LoVo (cell line): Measurements from ENCODE around the gene MGAT5.

Experiments
- DNase-seq: peaks from one replicate; pipeline ENCODE4 v3.0.0-alpha.2; 2016; ENCODE audit warnings: low spot score

Gene MGAT5

DNA sequence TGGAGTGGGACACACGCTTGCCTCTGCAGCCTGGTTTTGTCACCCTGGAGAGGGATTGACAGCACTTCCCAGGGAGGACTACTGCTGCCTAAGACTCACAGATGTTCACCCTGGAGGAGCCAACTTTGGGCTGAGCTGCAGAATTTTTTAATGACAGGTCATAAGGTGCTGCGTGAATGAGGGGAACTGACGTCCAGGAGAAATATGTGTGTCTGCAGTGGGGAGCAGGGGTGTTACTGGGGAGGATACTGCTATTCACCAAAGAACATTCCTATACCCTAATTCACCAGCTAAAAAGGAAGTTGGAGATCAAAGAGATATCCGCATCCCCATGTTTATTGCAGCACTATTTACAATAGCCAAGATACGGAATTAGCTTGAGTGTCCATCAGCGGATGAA, 144.4 kb downstream of the MGAT5 start:
- DNase-seq, result peak; percentile 55

DNA sequence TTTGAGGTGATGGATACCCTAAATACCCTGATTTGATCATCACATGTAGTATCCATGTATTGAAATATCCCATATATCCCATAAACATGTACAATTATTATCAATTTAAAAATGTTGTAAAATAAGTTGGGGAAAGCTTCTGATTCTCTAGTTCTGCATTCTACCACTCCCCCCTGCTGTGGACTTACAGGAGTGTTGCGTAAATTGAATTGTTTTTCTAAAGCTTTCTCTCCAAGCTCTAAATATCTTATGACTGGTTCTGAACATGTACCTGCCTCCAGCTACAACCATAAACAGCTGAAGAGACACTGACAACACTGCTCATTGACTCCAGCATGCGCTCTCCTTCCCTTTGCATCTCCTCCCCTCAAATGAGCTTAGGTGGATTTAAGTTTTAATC, 145.2 kb downstream of the MGAT5 start:
- DNase-seq, result no peak

DNA sequence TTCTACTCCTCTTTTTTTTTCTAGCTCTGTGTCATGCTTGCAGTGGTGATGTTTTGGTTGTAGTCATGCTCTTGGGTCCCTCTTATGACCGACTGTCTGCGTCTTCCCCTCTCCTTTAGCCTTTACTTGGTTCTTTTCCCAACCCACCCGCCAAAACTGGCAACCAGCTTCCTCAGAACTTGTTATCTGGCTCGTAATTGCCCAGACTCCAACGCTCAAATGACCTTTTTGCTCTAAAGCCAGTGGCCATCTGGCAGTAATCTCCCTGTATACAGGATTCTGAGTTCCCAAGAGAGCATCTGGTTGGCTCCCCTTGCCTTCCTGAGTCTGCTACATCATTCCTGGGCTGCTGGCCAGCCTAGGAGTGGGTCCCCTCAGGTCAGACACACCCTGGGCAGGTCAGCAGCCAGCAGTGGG, 147.2 kb downstream of the MGAT5 start:
- DNase-seq, result no peak

DNA sequence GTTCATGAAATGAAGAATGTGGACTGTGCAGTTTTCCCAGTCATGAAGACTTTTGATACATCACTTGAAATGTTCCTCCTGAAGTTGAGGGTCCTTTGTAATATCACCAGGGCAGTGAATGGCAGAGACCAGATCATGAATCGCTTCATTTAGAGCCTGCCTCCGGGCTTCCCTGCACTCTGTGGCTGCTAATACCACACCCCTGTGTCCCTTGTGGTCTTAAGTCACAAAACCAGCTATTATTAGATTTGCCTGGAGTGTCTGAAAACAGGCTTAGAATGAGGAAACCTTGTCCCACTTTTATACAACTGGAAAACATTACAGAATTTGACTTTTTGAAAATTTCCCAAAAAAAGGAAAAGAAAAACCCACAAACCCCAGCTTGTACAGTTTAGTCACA, 147.9 kb downstream of the MGAT5 start:
- no peak for DNase-seq

DNA sequence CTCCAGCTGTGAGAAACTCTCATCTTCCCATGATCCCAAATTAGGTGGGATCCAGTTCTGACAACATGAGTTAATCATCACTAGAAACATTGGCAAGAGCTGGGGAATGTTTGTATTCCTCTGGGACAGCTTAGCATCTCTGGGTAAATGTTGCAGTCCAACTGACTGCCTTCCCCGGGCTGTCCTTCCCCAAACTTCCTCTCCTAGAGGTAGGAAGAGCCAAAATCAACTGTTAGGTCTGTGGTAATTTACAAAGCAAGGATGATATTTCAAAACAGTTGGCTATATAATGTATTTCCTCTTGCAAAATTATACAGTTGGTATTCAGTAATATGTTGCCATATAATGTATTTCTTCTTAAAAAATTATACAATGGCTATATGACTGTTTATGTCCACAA, 148.5 kb downstream of the MGAT5 start:
- no peak for DNase-seq

DNA sequence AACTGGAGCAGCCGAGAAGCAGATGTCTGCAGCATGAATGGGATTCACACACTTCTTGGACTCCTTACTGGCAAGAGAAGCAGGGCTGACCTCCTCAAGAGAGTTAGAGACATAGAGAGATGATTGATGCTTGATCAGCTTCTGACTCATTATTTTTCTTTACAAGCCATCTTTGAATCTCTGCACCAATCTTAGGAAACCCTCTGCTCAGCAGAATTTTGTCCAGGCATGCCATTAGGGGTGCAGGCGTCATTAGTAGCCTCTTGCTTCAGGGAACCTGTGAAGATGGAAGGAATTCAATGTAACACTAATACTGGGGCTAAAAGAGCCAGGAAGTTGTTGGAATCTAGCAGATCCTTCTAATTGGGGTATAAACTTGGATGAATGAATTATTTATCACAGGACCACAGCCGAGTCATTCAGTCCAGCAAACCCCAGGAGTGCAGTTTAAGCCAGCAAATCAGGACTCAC, 151.8 kb downstream of the MGAT5 start:
- no peak for DNase-seq

DNA sequence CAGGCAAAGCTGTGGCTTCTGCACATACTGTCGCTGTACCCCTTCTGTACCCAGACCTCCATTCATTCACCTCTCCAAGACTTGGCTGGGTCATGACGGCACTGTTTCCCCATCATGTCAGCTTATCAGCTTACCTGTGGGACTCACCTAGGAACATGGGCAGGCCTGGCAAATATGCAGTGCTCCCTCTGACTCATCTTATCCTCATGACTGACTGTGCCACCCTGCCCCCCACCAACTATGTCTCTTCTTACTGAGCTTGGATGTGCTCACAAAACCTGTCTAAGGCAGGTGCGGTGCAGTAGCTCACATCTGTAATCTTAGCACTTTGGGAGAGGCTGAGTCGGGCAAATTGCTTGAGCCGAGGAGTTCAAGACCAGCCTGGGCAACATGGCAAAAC, 152.4 kb downstream of the MGAT5 start:
- peak; percentile 61 for DNase-seq

DNA sequence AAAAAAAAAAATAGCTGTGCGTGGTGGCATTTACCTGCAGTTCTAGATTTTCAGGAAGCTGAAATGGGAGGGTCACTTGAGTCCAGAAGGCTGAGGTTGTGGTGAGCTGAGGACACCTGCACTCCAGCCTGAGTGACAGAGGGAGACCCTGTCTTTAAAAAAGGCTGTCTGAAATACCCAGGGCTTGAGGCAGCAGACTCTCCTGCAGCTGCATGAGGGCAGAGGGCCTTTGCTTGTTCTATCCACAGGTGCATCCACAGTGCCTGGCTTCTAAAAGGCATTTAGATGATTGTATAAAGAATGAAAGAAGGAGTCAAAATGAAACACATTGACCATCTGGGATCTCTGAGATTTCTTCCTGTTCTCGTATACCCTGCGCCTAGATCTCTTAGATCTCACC, 152.9 kb downstream of the MGAT5 start:
- no peak for DNase-seq

DNA sequence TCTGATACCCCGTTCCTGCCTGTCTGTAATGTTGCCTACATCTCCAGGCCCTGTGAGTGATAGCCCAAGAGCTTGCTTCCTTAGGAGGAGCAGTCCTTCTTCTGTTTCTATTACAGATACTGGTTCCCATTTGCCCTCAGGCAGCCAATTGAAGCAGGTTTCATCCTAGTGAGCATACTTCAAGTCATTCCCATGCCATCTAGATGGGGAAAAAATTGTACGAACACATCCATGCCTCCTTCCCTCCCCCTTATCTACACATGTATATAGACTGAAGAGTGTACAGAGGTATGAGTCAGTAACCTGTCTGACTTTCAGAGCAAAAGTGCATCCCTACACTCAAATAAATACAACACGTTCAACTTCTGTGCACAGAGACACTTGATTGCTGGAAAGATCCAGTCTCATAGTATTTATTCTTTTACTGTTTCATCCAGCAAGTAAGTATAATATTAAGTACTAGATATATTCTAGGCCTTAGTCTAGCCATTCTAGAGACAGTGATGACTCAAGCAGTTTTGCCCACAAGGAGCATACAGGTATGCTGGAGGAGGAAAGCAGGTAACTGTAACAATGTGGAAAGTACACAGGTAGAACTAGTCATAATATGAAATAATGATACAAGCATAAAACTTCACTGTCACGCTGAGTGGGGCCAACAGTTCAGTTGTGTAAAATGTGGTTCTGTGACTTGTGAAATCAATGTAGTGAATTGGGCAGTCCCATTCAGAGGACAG, 153.4 kb downstream of the MGAT5 start:
- no peak for DNase-seq

DNA sequence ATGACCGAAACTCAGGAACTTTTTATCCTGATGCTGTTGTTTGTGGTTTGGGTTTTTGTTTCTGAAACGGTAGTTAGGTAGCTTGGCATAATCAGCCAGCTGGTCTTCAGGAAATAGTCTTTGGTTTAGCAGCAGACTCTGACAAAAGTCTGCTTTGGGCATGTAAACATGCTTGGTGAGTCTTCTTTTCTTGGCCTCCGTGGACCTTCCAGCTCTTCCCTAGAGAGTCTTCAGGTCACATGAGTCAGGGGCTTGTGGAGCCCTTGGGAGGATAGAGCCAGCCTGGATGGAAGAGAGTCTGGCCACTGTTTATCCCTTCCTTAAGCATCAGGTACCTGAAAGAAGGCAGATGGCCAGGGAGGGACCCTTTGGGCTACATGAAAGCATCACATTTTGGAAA, 154.5 kb downstream of the MGAT5 start:
- no peak for DNase-seq

DNA sequence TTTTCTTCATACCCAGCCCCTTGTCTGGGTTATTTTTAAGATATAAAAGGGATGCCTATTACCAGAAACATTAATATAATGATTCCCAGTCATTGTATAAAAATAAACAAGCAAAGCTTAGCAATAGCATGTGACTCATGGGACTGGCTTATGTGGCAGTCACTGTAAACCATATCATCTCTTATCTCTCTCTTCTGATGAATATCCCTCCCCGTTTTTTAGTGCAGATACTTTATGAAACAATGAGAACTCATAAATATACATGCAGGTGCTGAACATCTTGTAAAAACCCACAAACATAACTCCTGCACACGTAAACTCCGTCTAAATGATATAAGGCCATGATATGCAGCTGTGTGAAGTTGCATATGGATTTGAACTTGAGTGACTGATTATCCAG, 154.9 kb downstream of the MGAT5 start:
- peak; percentile 48 for DNase-seq

DNA sequence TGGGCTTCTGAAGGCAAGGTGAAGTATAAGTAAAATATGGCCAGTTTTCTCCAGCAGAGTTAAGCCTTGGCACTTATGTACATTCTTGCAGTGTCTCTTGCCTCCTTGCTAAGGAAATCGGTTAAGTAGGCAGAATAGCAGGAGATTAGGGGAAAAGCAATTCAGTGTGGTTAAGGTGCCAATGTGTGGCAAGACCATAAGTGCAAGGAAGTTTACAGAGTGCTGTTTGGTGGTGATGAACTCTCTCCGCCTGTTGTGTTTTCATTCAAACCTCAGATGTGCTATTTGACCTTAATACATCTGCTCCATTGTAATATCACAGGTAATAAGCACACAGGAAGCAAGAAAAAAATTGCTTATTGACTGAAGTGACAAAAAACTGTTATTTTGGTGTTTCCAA, 156.1 kb downstream of the MGAT5 start:
- no peak for DNase-seq

DNA sequence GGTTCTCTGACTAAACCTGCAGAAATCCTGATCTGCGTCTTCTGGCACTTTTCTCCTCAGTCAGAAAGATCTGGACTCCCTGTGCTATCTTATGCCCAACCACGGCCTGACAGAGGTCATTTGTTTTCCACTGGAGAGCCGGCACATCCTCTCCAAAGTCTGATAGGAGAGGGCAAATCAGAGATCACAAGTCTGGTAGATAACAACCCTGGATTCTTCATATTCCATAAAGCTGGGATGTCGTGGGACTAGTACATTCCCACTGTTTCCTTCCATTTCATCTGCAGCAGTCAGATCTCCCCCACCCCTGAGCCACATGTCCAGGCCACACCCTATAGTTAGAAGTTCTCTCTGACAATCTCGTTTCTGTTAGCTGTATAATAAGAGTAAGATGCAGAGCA, 157.0 kb downstream of the MGAT5 start:
- no peak for DNase-seq

DNA sequence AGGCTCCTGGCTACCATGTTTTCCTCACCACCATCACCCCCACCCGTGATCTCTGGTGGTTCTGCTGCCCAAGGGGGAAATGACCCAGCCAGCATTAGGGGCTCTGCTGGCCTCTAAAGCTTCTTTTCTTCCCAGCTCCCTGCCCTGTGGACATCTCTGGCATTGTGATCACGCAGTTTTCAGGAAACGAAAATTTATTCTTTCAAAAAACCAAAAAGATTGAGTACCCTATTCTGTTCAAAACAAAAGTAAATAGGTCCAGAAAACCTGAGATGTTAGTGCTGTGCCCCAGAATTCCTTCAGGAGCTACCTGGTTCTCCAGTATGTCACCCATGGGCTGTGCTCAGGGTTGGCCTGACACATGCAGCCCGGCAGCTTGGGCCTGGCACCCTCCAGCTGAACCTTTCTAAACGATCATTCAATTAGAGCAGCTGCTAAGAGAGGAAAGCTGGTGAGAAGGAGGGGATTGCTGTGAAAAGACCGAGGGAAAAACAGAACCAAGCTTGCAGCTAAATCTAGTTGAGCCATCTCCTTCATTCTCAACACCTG, 157.5 kb downstream of the MGAT5 start:
- DNase-seq, result no peak

DNA sequence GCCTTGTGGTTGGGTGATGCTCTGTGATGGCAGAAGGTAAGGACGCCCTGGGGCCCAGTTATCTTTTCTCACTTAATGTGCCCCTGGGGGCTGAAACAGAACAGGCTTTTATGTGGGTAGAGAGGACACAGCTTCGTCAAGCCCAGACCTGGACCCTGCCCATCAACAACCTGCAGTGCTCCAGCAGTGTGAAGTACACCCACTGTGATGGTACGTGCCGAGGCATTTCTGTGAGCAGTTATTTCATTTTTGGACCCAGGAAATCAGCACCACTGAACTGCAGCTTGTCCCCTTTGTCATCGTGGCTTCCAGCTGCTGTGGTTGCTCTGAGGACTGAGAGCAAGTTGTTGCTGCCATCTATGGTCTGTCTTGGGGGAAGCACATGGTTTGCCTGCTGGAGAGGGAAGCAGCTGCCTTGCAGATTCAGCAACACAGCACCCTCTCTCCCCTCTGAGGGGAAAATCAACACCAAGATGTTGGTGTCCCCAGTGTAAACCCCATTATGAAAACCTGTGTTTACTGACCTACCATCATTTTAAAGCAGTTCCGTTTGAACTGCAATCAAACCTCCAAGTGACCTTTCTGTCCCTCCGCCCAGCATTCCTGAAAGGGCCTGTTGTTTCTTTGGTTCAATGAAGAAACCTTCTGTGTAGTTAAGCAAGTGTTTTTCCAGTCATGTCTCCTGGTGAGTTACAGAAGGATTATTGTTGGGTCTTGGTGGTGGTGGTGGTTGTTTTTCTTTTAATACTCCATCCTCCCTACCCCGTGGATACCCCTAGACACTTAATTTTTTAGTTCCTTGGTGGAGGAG, 158.2 kb downstream of the MGAT5 start:
- DNase-seq, result peak; percentile 77

DNA sequence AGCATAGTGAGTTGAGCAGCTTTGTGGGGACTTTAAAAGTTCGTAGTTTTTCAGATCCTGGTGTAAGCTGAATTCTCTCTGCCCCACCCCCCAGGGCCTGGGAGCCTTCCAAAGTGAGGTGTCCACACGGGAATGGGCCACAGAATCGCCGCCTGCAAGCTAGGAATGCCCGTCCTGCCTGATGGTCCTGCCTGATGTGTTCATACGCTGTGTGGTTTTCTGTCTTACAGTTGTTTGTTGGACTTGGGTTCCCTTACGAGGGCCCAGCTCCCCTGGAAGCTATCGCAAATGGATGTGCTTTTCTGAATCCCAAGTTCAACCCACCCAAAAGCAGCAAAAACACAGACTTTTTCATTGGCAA, 158.7 kb downstream of the MGAT5 start:
- no peak for DNase-seq

DNA sequence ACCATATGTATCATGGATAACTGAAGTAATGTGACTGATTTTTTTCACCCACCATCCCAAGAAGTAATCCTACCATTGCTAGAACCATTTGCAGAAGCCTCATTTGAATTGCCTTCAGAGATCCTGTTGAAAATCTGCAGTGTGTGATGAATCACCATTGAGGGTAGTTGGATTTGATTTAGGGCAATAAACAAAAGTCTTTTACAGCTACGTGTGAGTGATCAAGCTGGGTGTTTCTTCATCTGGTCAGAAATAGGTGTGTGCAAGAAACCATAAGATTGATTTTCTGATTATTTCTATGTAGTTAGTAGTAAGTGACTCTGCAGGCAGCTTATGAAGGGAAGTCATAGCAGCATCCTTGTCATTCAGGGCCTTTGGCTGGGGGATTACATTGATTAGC, 159.6 kb downstream of the MGAT5 start:
- peak; percentile 50 for DNase-seq

DNA sequence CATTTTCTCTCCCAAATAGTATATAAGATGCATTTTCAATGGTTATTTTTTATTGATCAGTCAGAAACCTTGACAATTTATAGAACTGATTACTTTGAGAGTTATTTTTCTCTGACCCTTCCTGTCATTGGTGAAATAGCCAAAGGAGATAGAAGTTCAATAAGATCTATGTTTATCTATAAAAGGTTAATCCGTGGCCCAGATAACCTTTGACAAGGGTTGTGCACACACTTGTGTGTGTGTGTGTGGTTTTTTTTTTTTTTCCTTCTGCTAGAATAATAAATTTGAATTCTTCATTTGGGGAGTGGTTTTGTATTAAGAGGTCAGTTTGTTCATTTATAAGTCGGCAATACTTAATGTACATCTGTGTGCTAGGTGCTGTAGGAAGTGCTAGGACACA, 160.0 kb downstream of the MGAT5 start:
- DNase-seq, result no peak

DNA sequence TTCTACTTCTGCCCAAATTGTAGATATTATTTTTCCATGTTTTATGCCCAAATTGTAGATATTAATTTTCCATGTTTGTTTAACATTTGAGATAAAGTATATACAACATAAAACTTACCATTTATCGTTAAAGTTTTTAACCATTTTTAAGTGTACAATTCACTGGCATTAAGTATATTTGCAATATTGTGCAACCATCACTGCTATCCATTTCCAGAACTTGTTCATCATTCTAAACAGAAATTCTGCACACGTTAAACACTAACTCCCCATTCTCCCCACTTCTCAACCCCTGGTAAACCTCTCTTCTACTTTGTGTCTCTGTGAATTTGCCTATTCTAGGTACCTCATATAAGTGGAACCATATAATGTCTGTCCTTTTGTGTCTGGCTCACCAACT, 162.1 kb downstream of the MGAT5 start:
- no peak for DNase-seq

DNA sequence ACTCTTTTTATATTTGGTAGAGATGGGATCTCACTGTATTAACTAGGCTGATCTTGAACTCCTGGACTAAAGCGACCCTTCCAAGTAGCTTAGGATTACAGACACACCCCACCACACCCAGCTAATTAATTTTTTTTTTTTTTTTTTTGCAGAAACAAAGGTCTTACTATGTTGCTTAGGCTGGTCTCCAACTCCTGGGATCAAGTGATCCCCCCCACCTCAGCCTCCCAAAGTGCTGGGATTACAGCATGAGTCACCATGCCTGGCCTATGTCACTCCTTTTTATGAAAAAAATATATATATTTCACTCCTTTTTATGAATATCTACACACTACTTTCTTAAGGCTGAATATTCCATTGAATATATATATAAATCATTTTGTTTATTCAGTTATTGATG, 162.8 kb downstream of the MGAT5 start:
- DNase-seq, result peak; percentile 53

DNA sequence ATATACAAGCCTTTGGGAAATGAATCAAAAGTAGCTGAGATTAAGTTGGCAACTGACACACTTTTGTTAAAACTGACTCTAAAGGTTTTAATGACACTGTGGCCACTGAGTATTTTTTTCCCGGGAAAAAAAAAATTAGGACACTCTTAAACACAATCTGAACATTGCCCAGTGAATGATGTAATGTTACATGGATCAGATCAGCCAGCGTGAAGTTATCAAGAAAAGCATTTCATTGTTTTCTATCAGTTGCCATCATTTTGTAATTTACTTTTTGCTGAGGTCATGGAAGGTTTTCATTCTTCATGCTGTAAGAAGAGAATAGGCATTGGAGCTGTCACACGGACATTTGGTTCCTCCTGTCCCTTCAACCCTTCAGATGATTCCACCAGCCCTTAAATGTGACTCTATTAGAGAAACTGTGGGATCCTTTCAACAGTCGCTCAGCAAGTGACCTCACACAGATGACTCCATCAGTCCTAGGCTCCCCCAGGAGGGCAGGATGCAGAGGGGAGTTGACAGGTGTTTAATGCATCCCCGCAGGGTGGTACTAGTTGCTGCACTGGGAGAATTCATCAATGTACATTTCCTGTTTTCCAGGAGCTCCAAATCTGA, 164.2 kb downstream of the MGAT5 start:
- DNase-seq, result no peak

DNA sequence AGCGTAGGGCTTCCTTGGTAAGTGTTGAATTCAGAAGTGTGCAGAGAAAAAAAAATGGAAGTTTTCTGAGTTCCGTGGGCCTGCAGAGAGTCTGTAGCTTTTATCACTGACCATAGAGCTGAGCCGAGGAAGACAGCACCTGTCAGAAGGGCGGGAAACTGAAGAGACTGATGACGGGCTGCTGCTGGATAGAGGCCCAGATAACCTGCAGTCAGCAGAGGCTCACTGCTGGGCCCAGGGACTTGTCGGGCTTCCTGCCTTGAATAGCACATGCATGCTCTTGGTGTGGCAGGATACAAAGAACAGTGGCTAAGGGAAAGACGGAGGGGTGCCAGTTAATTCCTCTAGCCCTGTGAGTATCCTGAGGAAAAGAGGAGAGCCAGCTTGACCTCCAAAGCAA, 166.4 kb downstream of the MGAT5 start:
- DNase-seq, result no peak

DNA sequence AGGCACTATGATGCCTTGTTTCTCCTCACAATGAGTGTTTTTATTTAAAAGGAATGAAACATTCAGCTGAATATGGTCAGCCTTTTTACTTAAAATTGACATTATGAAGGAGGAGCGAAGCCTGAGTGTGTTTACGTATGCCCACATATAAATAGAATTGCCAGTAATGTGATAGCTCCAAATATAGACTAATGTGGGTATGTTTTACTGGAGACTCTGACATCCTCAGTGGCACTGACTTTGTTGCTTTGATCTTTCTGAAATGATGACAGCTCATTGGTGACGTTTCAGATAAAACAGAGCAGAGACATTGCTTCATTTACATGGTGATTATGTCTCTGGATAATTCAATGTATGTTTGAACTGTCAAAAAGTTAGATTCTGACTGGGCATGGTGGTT, 167.0 kb downstream of the MGAT5 start:
- no peak for DNase-seq
